ENCODE data around the gene AUTS2.

AUTS2 gene

GRCh38 chr7:69738396-69738951, 140.2 kb downstream of the AUTS2 start:
- DNase-seq, result no peak

GRCh38 chr7:69739190-69739589, 140.9 kb downstream of the AUTS2 start:
- DNase-seq, result peak; percentile 6 to 31

GRCh38 chr7:69739931-69740431, 141.7 kb downstream of the AUTS2 start:
- no peak for DNase-seq

GRCh38 chr7:69742237-69742636, 144.0 kb downstream of the AUTS2 start:
- DNase-seq, result no peak

- no peak for DNase-seq
Measured at GRCh38 chr7:69743436-69743835, 145.2 kb downstream of the AUTS2 start.

GRCh38 chr7:69744026-69744425, 145.8 kb downstream of the AUTS2 start:
- DNase-seq, result no peak

- DNase-seq, result no peak
Measured at GRCh38 chr7:69746383-69746782, 148.1 kb downstream of the AUTS2 start.

- DNase-seq, result no peak
Measured at GRCh38 chr7:69747144-69747543, 148.9 kb downstream of the AUTS2 start.

- no peak for DNase-seq
Measured at GRCh38 chr7:69748530-69748929, 150.3 kb downstream of the AUTS2 start.

GRCh38 chr7:69749372-69749979, 151.2 kb downstream of the AUTS2 start:
- DNase-seq, result no peak

- no peak for DNase-seq
Measured at GRCh38 chr7:69749994-69750393, 151.7 kb downstream of the AUTS2 start.

- no peak for DNase-seq
Measured at GRCh38 chr7:69751026-69751425, 152.8 kb downstream of the AUTS2 start.

- DNase-seq, result no peak
Measured at GRCh38 chr7:69753981-69754380, 155.7 kb downstream of the AUTS2 start.

GRCh38 chr7:69754476-69754875, 156.2 kb downstream of the AUTS2 start:
- DNase-seq, result no peak

- no peak for DNase-seq
Measured at GRCh38 chr7:69756235-69756634, 158.0 kb downstream of the AUTS2 start.

- DNase-seq, result no peak
Measured at GRCh38 chr7:69757528-69757927, 159.3 kb downstream of the AUTS2 start.

GRCh38 chr7:69757981-69758430, 159.7 kb downstream of the AUTS2 start:
- DNase-seq, result no peak

GRCh38 chr7:69759373-69759772, 161.1 kb downstream of the AUTS2 start:
- no peak for DNase-seq

- no peak for DNase-seq
Measured at GRCh38 chr7:69761290-69761922, 163.1 kb downstream of the AUTS2 start.

- DNase-seq, result no peak
Measured at GRCh38 chr7:69762821-69763352, 164.6 kb downstream of the AUTS2 start.

- no peak for DNase-seq
Measured at GRCh38 chr7:69763513-69763912, 165.2 kb downstream of the AUTS2 start.

GRCh38 chr7:69764147-69764546, 165.9 kb downstream of the AUTS2 start:
- DNase-seq, result no peak

- DNase-seq, result no peak
Measured at GRCh38 chr7:69764681-69765080, 166.4 kb downstream of the AUTS2 start.

- DNase-seq, result no peak
Measured at GRCh38 chr7:69765879-69766278, 167.6 kb downstream of the AUTS2 start.

All from activated CD4-positive, alpha-beta T cell treated with anti-CD3 and anti-CD28 coated beads, Interleukin-2, amount 50 U/mL, for 48 hours (primary cell).